GM21576 (cell line): ENCODE data around the gene OGA.

Experiments used
- ATAC-seq: cut with Tn5 transposase; IDR thresholded peaks from one replicate; pipeline ENCODE4 v1.9.1; 2021; ENCODE audit warnings: mild to moderate bottlenecking, moderate library complexity; ENCODE audit not compliant: unreplicated experiment

Gene OGA

GRCh38 chr10:101818119-101818871 lies at the start of gene OGA:
TSS of gene OGA (minus strand) at chr10:101818444. CDS start at chr10:101818022, 422 bp downstream.
- ATAC-seq: peak; percentile 86

GRCh38 chr10:101867931-101868330 lies 49.7 kb upstream of the OGA start:
- ATAC-seq: no peak

- ATAC-seq: no peak
Measured at GRCh38 chr10:101859530-101859929, 41.3 kb upstream of the OGA start.

DNA sequence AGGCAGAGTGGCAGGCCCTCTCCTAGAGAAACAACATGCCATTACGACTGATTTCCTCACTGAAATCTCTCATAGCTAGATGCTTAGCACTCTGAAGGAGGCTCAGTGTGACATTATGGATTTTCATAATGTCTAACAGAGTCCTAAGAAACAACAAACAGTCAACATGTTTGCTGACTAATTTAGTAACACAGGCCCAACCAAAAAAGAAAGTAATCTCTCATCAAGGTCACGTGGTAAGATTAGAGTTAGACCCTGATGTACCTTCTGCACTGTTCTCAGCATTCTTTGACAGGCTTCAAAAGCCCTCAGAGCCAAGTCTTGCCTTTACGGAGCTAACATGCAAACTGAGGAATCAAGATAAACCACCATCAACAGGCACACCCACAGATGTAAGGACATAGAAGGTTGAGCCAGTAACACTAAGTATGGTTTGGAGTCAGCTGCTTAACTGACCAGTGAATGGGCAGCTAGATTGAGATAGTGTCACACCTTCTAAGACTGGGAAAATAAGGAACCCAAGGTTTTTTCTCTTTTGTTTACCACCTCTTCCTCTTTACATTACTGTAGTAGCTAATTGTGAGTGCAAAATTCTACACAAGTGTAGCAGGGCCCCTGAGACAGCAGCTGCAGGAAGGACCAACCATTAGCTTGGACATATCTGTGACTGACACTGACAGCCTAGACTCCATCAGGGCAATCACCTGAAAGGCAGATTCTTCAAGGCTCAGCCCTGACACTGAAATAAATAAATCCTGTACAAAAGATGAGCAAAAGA lies 40.7 kb upstream of the OGA start:
- peak; percentile 62 for ATAC-seq

DNA sequence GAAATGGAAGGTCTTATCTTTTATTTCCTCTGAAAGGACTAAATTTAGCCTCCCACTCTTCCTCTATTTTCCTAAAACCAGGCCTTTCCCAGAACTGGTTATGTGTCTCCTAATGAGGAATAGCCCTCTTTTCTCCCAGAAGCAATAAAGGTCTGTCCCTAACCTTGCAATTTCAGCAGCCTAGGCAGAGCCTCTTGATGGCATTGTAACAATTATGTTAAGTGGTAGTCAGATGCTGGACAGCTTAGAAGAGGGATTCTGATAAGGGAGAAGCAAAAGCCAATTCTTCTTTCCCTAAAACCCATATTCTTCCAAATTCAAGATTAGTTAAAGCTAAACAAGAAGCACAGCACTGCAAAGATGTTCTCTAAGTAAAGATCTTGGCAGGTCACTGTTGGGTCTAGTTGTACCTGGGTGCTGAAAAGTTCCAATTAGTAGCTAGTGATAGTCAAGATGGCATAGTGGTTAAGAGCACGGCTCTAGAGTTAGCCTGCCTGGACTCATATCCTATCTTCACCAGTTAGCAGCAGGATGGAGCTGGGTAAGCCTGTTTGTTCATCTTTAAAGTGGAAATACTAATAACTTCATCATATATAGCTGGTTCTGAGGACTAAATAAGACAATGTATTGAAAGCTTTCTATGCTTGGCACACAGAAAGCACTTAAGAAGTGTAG lies 39.7 kb upstream of the OGA start:
- no peak for ATAC-seq

GRCh38 chr10:101856626-101857025 lies 38.4 kb upstream of the OGA start:
- no peak for ATAC-seq

- no peak for ATAC-seq
Measured at GRCh38 chr10:101851411-101852116, 33.3 kb upstream of the OGA start.

GRCh38 chr10:101850749-101851148 lies 32.5 kb upstream of the OGA start:
- no peak for ATAC-seq

GRCh38 chr10:101848894-101849351 lies 30.7 kb upstream of the OGA start:
- no peak for ATAC-seq

DNA sequence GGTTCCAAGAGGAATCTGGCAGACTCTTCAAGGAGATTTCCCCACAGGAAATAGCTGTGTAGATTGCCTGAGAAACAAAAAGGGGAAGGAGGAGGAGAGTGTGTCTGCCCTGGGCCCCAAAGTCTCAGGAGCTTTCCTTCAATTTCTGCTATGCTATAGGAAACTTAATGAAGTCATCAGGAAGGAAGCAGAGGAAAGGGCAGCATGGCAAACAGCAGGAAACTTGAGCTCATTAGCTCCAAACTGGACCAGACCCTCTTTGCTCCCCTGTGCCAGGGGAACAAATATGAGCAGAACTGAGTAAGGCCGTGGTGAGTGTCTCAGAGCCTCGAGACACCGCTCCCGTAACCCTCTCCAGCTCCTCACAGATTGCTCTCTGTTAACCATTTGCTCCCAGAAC lies 30.2 kb upstream of the OGA start:
- no peak for ATAC-seq

DNA sequence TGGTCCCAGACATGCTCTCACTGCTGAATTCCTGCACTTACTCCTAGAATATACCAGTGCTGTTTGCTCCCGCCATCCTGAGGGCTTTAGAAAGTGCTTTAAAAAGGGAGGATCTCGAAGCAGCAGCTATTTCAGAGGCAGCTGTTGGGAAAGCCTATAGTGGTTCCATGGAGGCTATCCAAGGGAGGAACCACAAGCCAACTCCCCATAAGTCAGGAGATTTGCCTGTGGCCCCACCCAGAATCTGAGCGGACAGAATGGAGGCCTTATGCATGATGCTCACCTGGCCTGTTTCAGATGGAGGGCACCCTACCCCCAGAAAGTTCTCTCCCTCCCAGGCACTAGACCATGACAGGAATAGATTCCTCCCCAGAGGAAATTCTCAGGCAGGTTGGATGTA lies 27.6 kb upstream of the OGA start:
- ATAC-seq: no peak

GRCh38 chr10:101843032-101844021 lies 25.1 kb upstream of the OGA start, which contains the start of gene KCNIP2:
TSS of gene KCNIP2 (minus strand) at chr10:101843800. CDS start at chr10:101843568, 232 bp downstream.
- ATAC-seq: no peak

DNA sequence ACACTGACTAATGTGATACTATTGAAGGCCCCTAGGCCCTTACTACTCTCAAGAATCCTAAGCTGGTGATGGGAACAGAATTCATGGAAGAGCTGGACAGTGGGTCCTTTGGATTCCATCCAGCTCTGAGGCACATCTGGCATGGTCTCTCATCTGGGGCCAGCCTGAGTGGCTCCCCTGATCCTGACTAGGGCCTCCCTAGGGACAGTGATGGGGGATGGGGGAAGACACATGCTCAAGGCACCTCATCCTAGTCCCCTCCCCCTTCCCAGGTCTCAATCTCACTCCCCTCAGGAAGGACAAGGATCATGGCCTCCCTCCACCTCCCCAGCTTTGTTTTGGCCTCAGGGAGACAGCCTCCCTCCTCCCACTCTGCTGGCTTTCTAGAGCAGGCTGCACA lies 23.6 kb upstream of the OGA start:
- no peak for ATAC-seq

DNA sequence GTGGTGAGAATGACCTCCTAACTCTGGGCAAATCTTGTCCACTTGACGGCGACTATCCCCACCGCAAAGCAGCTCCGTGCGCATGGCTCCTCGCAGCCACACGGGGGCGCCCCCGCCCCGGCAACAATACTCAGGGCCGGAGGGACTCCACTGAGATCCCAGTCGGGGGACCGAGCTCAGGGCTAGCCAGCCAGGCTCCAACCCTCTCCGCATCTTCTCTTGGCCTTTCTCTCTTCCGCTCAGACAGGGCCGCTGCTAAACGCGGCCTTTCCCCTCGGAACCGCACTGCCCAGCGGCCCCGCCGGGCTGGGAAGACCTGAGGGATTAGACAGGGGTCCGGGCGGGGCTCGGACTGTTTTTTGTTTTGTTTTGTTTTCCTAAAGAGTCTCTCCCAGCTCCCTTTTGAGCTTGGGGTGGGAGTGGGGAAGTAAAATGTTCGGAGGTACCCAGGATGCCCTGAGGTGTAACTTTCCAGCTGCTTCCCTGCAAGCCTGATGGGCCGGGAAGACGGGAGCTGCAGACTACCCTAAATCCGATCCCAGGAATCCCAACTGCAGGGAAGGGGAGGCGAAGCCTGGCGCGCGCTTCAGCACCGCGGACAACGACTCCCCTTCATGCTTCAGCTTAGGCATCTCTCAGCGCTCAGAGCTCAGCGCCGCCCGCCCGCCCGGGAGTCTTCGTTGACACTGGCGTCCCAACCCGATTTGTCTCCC lies 22.7 kb upstream of the OGA start:
- ATAC-seq: peak; percentile 57

DNA sequence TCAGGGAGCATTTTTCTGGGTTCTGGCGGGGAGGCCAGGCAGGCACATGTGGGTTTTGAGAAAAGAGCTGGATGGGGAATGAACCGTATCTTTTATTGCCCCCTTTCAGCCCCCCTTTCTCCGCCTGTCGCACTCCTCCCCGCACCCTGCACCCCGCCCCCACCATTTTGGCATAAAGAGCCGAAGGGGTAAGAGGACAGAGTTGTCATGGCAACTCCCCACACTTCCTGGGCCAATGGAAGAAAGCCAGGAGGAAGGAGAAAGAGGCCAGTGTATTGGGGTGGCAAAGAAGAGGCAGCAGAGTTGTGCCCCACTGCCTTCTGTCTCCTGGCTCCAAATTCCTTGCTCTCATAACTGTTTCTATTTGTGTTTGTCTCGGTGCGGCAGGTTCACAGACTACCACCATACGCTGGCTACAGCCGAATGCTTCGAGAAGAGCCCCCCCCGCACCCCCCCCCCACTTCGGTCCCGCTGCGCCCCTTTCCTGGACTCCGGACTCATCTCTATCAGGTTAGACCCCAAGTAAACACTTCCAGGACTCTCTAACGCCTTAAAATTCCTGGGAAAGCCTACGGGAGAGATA lies 21.9 kb upstream of the OGA start:
- no peak for ATAC-seq

- no peak for ATAC-seq
Measured at GRCh38 chr10:101839416-101840063, 21.3 kb upstream of the OGA start.

GRCh38 chr10:101839002-101839401 lies 20.8 kb upstream of the OGA start:
- ATAC-seq: no peak

DNA sequence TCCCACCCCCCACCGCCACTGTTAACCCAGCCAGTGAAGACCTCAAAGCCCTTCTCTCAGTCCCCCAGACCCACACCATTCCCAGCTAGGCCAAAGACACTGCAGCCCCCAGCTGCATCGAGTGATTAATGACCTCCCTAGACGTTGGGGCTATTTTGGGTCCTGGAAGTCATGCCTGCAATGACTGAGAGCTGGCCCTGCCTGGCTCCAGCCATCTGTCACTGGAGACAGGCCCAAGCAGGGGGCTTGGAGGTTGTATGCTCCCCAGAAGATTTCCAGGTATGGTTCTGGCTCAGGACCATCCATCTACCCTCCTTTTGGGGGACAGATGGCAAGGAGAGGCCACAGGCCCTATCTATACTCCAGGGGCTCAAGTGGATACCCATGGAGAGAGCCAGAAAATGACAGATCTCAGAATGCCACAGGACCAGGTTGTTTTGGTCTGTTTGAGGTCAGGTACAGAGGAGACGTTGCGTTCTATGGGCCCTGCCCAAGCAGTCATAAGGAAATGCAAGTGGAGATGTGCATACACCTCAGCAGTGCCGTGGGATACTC lies 20.2 kb upstream of the OGA start:
- ATAC-seq: no peak
